Epithelial cell of esophagus (primary cell): ENCODE data around the gene CAPRIN1.

ENCODE experiments used
- DNase-seq: peaks from one replicate; pipeline ENCODE4 v3.0.0; 2010; ENCODE audit warnings: low read depth
- H3K4me3 ChIP-seq: 2 replicates; pipeline ENCODE4 v1.5.1; 2011; ENCODE audit warnings: mild to moderate bottlenecking, low read length, control low read depth
- TF ChIP-seq, protein P1 (sequence below): IDR thresholded peaks from 2 replicates; pipeline ENCODE4 v1.5.1; 2011; ENCODE audit warnings: low read depth, mild to moderate bottlenecking, low read length, control low read depth, inconsistent platforms; ENCODE audit not compliant: insufficient read depth; ENCODE audit errors: missing control alignments

The CAPRIN1 gene

DNA sequence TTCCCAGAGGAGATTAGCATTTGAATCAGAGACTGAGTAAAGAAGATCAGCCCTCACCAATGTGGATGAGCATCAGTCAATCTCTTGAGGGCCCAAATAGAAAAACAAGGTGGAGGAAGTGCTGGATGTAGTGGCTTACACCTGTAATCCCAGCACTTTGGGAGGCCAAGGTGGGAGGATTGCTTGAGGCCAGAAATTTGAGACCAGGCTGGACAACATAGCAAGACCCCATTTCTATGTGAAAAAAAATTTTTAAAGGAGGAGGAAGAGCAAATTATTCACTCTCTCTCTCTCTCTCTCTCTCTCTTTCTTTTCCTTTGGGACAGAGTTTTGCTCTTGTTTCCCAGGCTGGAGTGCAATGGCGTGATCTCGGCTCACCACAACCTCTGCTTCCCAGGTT is 18.1 kb upstream of the CAPRIN1 start:
- H3K4me3 ChIP-seq: no peak overlapping the region
- no peak for DNase-seq
- TF ChIP-seq, protein P1, sequence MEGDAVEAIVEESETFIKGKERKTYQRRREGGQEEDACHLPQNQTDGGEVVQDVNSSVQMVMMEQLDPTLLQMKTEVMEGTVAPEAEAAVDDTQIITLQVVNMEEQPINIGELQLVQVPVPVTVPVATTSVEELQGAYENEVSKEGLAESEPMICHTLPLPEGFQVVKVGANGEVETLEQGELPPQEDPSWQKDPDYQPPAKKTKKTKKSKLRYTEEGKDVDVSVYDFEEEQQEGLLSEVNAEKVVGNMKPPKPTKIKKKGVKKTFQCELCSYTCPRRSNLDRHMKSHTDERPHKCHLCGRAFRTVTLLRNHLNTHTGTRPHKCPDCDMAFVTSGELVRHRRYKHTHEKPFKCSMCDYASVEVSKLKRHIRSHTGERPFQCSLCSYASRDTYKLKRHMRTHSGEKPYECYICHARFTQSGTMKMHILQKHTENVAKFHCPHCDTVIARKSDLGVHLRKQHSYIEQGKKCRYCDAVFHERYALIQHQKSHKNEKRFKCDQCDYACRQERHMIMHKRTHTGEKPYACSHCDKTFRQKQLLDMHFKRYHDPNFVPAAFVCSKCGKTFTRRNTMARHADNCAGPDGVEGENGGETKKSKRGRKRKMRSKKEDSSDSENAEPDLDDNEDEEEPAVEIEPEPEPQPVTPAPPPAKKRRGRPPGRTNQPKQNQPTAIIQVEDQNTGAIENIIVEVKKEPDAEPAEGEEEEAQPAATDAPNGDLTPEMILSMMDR: no peak

DNA sequence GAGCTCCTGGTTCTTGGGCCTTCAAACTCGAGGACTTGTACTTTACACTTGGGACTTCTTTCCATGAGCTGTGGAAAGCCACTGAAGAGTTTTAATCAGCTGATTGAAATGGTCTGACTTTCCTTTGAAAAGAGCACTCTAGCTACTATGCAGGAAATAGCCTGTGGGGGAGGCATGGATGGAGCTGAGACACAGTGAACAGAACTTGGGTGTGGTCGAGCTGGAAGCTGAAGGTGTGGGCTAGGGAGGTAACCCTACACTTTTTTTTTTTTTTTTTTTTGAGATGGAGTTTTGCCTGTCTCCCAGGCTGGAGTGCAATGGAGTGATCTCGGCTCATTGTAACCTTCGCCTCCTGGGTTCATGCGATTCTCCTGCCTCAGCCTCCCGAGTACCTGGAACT is 17.5 kb upstream of the CAPRIN1 start:
- TF ChIP-seq, protein P1: no peak
- peak; percentile 48 for DNase-seq
- no peak overlapping the region for H3K4me3 ChIP-seq

DNA sequence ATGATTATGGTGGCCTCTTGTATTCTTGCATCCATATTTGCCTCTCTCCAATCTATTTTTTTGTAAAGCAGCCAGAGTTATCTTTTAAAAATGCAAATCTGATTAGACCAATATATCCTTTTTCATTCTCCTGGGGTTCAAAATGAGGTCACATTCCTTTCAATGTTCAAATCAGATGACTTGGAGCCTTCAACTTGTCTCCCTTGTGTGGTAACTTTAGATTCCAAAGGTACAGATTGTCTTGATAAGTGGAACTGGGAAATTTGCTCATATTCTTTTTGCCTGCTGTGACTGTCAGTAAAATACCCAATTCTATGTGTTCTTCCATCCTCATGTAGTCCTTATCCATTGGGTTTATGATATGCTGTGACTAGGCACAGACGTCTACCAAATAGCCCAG is 15.1 kb upstream of the CAPRIN1 start:
- TF ChIP-seq, protein P1: no peak
- DNase-seq: no peak
- H3K4me3 ChIP-seq: no peak overlapping the region

DNA sequence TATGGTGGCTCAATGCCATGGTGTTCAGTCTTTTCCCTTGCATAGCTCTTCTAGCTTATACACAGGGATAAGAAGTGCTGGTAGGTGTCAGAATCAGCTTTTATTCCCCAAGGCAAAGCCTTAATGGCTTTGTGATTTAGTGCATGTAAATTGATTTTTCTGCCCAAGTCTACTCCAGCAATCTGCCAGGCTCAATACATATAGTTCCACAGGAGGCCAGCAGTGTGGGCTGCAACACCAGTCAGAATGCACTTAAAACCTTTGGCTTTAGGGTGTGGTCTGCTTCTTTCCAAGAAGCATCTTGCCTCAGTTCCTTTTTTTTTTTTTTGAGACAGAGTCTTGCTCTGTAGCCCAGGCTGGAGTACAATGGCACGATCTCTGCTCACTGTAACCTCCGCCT is 14.5 kb upstream of the CAPRIN1 start:
- TF ChIP-seq, protein P1: no peak
- no peak overlapping the region for H3K4me3 ChIP-seq
- no peak for DNase-seq

DNA sequence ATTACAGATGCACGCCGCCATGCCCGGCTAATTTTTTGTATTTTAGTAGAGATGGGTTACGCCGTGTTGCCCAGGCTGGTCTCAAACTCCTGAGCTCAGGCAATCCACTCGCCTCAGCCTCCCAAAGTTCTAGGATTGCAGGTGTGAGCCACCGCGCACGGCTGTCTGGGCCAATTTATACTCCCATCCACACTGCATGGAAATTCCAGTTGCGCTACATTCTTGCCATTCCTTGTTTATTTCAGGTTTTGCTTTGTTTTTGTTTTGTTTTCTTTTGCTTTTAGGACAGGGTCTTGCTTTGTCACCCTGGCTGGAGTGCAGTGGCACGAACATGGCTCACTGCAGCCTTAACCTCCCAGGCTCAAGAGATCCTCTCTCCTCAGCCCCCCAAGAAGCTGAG is 11.0 kb upstream of the CAPRIN1 start:
- TF ChIP-seq, protein P1: no peak
- no peak overlapping the region for H3K4me3 ChIP-seq
- DNase-seq: no peak

DNA sequence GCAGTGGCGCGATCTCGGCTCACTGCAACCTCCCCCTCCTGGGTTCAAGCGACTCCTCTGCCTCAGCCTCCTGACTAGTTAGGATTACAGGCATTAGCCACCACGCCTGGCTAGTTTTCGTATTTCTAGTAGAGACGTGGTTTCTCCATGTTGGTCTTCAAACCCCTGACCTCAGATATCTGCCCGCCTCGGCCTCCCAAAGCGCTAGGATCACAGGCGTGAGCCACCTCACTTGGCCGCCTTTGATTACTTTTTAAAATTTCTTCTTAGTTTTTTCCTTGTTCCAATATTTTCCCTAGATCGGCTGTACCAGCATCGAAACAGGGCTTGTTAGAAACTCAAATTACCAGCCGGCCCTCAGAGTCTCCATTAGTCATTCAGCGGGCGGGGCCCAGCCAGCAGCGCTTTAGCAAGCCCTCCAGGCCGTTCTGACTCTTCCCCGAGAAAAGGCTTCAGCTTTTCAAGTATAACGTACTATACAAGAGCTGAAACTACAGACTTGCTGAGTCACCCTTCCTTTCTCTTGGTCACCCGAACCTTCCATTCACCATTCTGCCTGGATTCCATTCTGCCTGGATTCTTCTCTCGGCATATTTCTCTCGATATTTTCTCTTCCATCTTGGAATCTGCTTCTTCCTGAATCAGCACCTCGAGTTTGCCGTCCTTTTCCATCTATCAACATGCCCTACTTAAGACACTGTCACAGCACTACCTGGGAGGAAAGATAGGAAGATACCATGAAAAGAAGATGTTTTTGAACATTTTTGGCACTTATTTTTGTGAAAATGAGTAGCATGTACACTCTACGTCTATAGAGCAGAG is 6.7 kb upstream of the CAPRIN1 start:
- peak; percentile 97 for DNase-seq
- TF ChIP-seq, protein P1: no peak
- no peak overlapping the region for H3K4me3 ChIP-seq

DNA sequence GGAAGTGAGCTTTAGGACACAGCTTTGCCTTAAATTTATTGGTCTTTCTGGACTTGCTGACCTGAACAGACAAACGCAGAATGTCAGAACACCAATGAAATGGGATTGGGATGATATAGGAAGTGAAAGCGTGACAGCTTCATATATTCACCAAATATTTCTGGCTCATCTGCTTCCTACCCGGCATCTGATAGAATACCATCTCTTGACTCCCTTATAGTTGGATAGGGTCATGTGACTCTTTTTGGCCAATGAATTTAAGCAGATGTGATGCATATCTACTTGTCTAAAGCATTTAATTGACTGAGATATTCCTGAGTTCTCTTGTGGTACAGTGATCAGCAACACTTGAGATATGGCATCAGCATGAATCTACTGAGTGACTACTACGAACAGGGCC is 2.5 kb upstream of the CAPRIN1 start:
- no peak overlapping the region for H3K4me3 ChIP-seq
- TF ChIP-seq, protein P1: no peak
- DNase-seq: no peak
